HUES6 (cell line): ENCODE results near the gene C2CD3.
"Not testable (repeated sequence)": the region's sequence is repeated elsewhere in the genome, so short reads cannot be mapped to it uniquely, and the experiment has no call there.

Source experiments
- H3K27ac ChIP-seq: 2 replicates; pipeline ENCODE4 v1.7.0; 2013; ENCODE audit warnings: low read depth, mild to moderate bottlenecking, low read length, inconsistent platforms
- H3K27me3 ChIP-seq: 2 replicates; pipeline ENCODE4 v1.6.1; 2013; ENCODE audit warnings: low read length; ENCODE audit not compliant: control insufficient read depth, insufficient read depth
- H3K36me3 ChIP-seq: 2 replicates; pipeline ENCODE4 v1.6.1; 2013; ENCODE audit warnings: low read length; ENCODE audit not compliant: control insufficient read depth, insufficient read depth
- H3K4me1 ChIP-seq: 2 replicates; pipeline ENCODE4 v1.6.1; 2013; ENCODE audit warnings: low read length; ENCODE audit not compliant: control insufficient read depth, insufficient read depth
- H3K4me3 ChIP-seq: 2 replicates; pipeline ENCODE4 v1.5.1; 2013; ENCODE audit warnings: low read depth, low read length
- H3K9ac ChIP-seq: one replicate; pipeline ENCODE4 v1.6.1; 2013; ENCODE audit warnings: mild to moderate bottlenecking, low read length
- H3K9me3 ChIP-seq: 2 replicates; pipeline ENCODE4 v1.6.1; 2013; ENCODE audit warnings: low read depth, low read length; ENCODE audit not compliant: control insufficient read depth, insufficient read depth

The C2CD3 gene

DNA sequence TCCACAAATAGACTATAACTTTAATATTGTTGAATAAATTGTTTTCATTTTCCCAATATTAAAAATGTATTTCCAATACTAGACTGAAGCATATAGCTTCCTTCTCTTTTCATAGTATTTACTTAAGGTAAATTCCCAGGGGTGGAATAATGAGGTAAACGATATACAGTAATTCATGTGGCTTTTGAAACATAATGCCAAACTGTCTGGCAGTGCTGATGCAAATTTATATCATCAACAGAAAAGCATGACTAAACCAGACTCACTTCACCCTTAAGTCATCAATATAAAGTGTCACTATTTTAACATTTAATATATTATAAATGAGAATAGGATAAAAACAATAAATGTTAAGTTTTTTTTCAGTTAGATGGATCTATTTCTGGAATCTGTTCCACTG, 13.6 kb downstream of the C2CD3 start:
- Histone ChIP-seq H3K9ac (no peak overlapping the region), H3K27ac (no peak overlapping the region), H3K4me3 (no peak overlapping the region), H3K27me3 (no peaks in the 10 kb centered on the region), H3K4me1 (no peaks in the 10 kb centered on the region), H3K9me3 (no peaks in the 10 kb centered on the region), H3K36me3 (peaks cover 3% of the 10 kb centered on the region; the same call in 1 of the 2 replicates)

DNA sequence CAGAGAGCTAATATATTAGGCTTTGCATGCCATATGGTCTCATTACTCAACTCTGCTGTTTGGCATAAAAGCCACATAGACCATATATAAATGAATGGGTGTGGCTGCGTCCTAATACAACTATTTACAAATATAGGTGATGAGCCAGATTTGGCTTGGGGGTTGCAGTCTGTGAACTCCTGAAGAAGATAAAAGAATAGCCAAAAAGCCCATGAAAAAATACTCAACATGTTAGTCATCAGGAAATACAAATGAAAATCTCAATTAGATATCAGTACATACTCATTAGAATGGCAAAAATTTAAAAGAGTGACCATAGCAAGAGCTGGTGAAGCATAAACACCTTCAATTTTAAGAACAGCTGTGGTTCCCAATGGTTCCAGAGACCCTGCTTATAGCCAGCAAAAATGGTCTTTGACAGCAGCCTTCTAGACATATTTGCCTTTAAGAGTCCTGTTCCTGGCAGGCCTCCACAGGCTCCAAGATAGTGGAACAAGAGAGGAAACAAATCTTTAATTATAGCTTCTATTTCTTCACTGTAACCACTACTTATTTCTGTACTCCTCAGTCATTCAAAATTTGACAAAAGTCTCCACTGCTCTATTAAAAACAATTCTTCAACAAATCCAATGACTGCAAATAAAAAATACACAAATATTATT, 16.1 kb downstream of the C2CD3 start:
- Histone ChIP-seq H3K9ac (no peak overlapping the region), H3K9me3 (no peaks in the 10 kb centered on the region), H3K36me3 (no peaks in the 10 kb centered on the region), H3K27me3 (no peaks in the 10 kb centered on the region), H3K4me3 (no peak overlapping the region), H3K4me1 (no peaks in the 10 kb centered on the region), H3K27ac (no peak overlapping the region)

DNA sequence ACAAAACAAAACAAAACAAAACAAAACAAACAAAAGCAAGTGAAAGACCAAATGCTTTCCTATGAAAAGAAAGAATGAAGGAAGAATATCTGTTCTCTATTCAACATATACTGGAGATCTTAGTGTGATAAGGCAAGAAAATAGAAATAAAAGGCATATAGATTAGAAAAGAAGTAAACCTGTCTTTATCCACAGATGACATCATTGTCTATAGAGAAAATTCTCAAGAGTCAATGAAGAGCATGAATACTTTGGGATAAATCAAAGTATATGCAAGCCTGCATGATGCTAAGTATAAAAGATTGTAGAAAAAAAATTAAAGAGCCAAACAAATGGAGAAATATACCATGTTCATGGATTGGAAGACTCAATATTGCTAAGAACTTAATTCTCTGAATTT, 17.6 kb downstream of the C2CD3 start:
- Histone ChIP-seq H3K9ac (no peak overlapping the region), H3K27ac (no peak overlapping the region), H3K4me3 (no peak overlapping the region), H3K27me3 (no peaks in the 10 kb centered on the region), H3K9me3 (no peaks in the 10 kb centered on the region), H3K4me1 (no peaks in the 10 kb centered on the region), H3K36me3 (no peaks in the 10 kb centered on the region)

DNA sequence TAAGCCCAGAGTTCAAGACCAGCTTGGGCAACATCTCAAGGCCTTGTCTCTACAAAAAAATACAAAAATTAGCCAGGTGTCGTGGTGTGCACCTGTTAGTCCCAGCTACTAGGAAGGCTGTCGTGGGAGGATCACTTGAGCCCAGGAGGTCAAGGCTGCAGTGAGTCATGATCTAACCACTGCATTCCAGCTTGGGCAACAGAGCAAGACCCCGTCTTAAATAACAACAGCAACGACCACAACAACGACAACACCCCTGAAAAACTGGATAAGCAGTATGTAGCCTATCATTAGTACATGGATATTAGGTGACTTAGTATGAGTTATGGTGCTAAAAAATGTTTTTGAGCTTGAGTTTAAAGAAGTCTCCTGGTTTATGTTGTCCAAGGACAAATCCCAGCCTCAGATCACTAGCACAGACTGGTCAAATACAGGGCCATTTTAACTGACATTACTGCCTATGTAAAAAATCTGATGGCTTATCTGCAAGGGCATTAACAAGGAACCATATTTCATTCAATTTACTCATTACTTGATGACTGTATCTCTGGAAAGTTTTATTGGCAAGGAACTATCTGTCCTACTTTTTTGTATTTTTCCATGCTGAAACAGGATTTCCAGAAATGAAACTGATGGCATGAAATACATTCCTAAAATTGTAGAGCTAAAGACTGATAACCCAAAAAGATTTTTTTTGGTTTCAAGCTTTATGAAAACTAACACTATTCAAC, 23.4 kb downstream of the C2CD3 start:
- Histone ChIP-seq H3K4me3 (no peak overlapping the region), H3K4me1 (no peaks in the 10 kb centered on the region), H3K36me3 (no peaks in the 10 kb centered on the region), H3K9me3 (no peaks in the 10 kb centered on the region), H3K27ac (no peak overlapping the region), H3K27me3 (no peaks in the 10 kb centered on the region), H3K9ac (no peak overlapping the region)

DNA sequence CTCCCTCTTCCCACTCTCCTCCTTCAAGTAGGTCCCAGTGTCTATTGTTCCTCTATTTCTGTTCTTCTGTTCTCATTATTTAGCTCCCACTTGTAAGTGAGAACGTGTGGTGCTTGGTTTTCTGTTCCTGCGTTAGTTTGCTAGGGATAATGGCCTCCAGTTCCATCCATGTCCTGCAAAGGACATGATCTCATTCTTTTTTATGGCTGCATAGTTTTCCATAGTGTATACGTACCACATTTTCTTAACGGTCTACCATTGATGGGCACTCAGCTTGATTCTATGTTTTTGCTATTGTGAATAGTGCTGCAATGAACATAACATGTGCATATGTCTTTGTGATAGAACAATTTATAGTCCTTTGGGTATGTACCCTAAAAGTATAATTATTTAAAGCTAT, 26.2 kb downstream of the C2CD3 start:
- H3K4me3 ChIP-seq: no peak overlapping the region
- H3K27ac ChIP-seq: no peak overlapping the region
- no peaks in the 10 kb centered on the region for H3K4me1 ChIP-seq

DNA sequence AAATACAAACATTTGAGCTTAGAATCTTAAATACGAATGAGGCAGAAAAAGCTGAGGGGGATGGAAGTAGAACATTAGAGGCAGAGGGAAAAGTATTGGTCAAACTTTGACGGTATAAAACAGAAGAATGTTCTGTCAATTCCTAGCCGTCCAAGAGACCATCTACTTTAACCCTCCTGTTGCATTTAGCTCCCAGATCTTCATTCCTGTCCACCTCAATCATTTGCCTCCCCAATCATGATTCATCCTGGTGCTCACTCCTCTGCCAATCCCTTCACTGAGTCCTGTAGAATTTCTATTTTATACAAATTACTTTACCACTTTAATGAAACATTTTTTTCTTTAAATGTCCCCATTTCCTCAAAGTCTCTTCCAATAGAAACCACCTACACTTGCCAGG, 28.2 kb downstream of the C2CD3 start:
- Histone ChIP-seq H3K27ac (no peak overlapping the region), H3K27me3 (no peaks in the 10 kb centered on the region), H3K4me3 (no peak overlapping the region), H3K9me3 (no peaks in the 10 kb centered on the region; the same call in 1 of the 2 replicates), H3K36me3 (peaks cover 7% of the 10 kb centered on the region; the same call in 1 of the 2 replicates), H3K4me1 (peaks cover 10% of the 10 kb centered on the region; the same call in 1 of the 2 replicates), H3K9ac (no peak overlapping the region)

More for the DNA sequence above, 26.2 kb downstream of the C2CD3 start:
- no peaks in the 10 kb centered on the region for H3K27me3 ChIP-seq
- no peak overlapping the region for H3K9ac ChIP-seq
- no peaks in the 10 kb centered on the region for H3K36me3 ChIP-seq
- H3K9me3 ChIP-seq: no peaks in the 10 kb centered on the region

DNA sequence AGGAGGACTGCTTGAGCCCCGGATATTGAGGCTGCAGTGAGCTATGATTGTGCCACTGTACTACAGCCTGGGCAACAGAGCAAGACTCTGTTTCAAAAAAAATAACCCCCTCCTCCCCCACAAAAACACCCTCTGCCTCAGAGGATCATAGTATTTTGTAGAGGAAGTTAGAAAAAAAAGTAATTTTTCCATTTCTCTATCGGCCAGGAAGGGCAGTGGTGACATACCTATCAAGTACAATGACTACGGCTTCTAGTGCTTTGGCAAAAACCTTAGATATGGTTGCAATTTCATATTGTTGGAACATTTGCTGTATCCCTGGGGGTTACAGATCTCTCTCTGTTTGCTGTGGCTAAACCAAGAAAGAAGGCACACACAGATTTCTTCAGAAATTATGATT, 28.9 kb downstream of the C2CD3 start:
- Histone ChIP-seq H3K27me3 (no peaks in the 10 kb centered on the region), H3K4me1 (peaks cover 10% of the 10 kb centered on the region; the same call in 1 of the 2 replicates), H3K4me3 (no peak overlapping the region), H3K36me3 (peaks cover 10% of the 10 kb centered on the region; the same call in 1 of the 2 replicates), H3K27ac (no peak overlapping the region), H3K9me3 (no peaks in the 10 kb centered on the region; the same call in 1 of the 2 replicates), H3K9ac (no peak overlapping the region)

DNA sequence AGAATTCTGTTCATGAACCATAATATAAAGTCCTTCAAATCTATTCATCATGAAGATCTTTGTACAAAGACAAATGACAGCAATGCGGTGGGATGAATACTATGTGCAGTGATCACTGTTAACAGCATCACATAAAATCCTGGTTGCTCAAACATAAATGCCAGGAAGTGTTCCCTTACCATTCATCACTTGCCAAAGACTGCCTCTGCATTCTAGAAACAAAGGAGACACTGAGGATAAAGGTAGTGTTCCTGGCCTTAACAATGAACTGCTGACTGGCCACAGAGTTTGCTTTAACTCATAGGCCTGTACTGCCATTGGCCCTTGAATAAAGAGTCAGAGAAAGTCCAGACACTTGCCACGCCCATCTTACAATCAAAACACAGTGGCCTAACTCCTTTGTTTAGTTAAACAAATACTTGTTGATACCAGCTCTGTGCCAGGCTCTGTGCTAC, 29.5 kb downstream of the C2CD3 start:
- no peaks in the 10 kb centered on the region; the same call in 1 of the 2 replicates for H3K9me3 ChIP-seq
- no peaks in the 10 kb centered on the region for H3K27me3 ChIP-seq
- H3K4me1 ChIP-seq: peaks cover 10% of the 10 kb centered on the region; the same call in 1 of the 2 replicates
- H3K27ac ChIP-seq: no peak overlapping the region
- peaks cover 14% of the 10 kb centered on the region; the same call in 1 of the 2 replicates for H3K36me3 ChIP-seq
- H3K4me3 ChIP-seq: no peak overlapping the region
- no peak overlapping the region for H3K9ac ChIP-seq

DNA sequence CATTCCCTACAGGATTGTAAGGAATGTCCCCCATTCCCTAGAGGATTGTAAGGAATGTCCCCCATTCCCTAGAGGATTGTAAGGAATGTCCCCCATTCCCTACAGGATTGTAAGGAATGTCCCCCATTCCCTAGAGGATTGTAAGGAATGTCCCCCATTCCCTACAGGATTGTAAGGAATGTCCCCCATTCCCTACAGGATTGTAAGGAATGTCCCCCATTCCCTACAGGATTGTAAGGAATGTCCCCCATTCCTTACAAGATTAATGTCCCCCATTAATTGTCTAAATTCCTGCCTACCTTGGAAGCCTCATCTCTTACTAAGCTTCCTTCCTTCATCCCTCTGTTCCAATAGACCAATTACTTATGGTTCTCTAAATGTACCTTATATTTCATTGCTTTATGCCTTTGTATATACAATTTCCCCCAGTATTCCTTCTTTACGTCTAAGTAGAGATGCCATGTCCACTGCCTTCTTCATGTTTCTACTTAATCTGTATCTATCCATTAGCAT, 30.8 kb downstream of the C2CD3 start:
- not testable (repeated sequence) for H3K4me1 ChIP-seq, H3K4me3 ChIP-seq, H3K9ac ChIP-seq, H3K9me3 ChIP-seq, H3K27me3 ChIP-seq
- peaks cover 22% of the 10 kb centered on the region for H3K36me3 ChIP-seq
- H3K27ac ChIP-seq: peak overlapping the region; percentile 55; the same call in 1 of the 2 replicates

DNA sequence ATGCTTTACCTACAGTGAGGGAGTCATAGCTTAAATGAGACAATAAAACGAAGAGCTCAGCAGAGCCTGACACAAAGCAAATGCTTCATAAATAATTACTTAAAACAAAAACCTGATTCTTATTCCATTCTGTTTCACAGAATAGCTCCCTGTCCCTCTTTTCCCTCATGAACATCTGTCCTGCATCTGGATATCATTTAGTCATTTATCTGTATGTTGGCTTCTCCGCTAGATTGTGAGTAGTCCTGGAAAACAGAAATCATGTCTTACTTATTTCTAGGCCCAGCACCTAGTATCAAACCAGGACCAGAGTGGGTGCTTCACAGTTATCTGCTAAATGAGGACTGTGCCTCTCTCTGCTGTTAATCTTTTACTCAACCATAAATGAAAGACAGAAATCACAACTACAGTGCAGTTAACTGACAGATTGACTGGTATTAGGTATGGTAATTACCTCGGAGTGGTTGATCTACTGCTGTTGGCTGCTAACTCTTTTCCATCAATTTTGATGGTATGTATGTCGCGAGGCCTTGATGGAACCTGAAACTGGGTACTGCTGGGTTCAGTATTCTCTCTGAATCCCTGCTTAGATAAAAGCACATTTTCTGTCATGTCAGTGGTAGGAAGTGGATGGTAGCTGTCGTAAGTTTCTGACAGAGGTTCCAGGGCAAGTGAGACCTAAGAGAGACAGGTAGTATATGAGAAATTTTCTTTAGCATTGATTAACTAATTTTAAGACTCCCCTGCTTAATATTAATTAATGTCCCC, 31.5 kb downstream of the C2CD3 start:
- no peaks in the 10 kb centered on the region; the same call in 1 of the 2 replicates for H3K9me3 ChIP-seq
- H3K27me3 ChIP-seq: no peaks in the 10 kb centered on the region
- H3K36me3 ChIP-seq: peaks cover 22% of the 10 kb centered on the region
- no peak overlapping the region for H3K4me3 ChIP-seq
- peaks cover 10% of the 10 kb centered on the region; the same call in 1 of the 2 replicates for H3K4me1 ChIP-seq
- peak overlapping the region; percentile 52 for H3K27ac ChIP-seq
- H3K9ac ChIP-seq: peak overlapping the region; percentile 5
